22Rv1 (cell line): ENCODE measurements around the gene DERL3.

Source experiments
- CTCF ChIP-seq: fragments of 450-650 bp; IDR thresholded peaks from 2 replicates; pipeline ENCODE4 v1.5.1; 2017; ENCODE audit warnings: mild to moderate bottlenecking
- ZFX ChIP-seq: fragments of 450-650 bp; IDR thresholded peaks from 2 replicates; pipeline ENCODE4 v1.6.1; 2017; ENCODE audit warnings: antibody characterized with exemption, borderline replicate concordance

- TF ChIP-seq CTCF (no peak), ZFX (no peak)
Measured at GRCh38 chr22:23859201-23859600, 20.4 kb upstream of the DERL3 start.
